Muscle layer of duodenum (tissue), 2 donors: Measurements from ENCODE around the gene PRKAG2.

Experiments used
- H3K27ac ChIP-seq: one replicate; pipeline ENCODE4 v1.7.0; 2013; ENCODE audit warnings: mild to moderate bottlenecking, low read length
- H3K27me3 ChIP-seq: one replicate; pipeline ENCODE4 v1.7.0; 2013; ENCODE audit warnings: low read depth, mild to moderate bottlenecking, control low read depth, low read length
- H3K36me3 ChIP-seq, 2 donors: one replicate each; pipeline ENCODE4 v1.7.0; 2013; ENCODE audit warnings: low read length in 2 of 2, control low read depth in 1 of 2, mild to moderate bottlenecking in 1 of 2; ENCODE audit not compliant: insufficient read depth in 2 of 2, control insufficient read depth in 1 of 2
- H3K4me1 ChIP-seq, 2 donors: one replicate each; pipeline ENCODE4 v1.7.0; 2013; ENCODE audit warnings: low read length in 2 of 2, mild to moderate bottlenecking in 2 of 2, control low read depth in 1 of 2, moderate library complexity in 1 of 2; ENCODE audit not compliant: insufficient read depth in 2 of 2, control insufficient read depth in 1 of 2
- H3K4me3 ChIP-seq, 2 donors: one replicate each; pipeline ENCODE4 v1.7.0; 2013; ENCODE audit warnings: low read length in 2 of 2, low read depth in 1 of 2, mild to moderate bottlenecking in 1 of 2
- H3K9me3 ChIP-seq, 2 donors: one replicate each; pipeline ENCODE4 v1.7.0; 2013; ENCODE audit warnings: low read length in 2 of 2, control low read depth in 1 of 2, mild to moderate bottlenecking in 1 of 2; ENCODE audit not compliant: control insufficient read depth in 1 of 2
- donor health status: healthy.

The PRKAG2 gene

DNA sequence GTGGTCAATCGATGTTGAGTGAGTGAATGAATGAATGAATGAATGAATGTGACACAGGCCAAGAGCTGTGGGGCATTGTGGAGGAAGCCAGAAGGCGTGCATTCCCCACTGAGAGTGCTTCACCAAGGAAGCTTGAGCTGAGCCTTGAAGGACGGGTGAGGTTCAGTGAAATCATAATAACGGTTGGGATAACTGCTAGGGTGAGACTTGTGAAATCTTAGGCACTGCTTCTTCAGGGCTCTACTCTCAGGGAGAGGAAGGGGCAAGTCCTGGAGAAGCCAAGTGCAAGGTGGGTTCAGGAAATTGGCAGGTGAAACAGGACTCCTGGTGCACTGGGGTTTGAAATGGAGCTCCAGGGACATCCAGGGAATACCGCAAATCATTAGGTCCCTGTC is 23.7 kb upstream of the PRKAG2 start:
- Histone ChIP-seq H3K4me1 (no peaks in the 10 kb centered on the region), H3K27ac (peak overlapping the region; percentile 11), H3K4me3 (no peak overlapping the region), H3K9me3 (no peaks in the 10 kb centered on the region), H3K36me3 (no peaks in the 10 kb centered on the region), H3K27me3 (peaks cover 6% of the 10 kb centered on the region)

DNA sequence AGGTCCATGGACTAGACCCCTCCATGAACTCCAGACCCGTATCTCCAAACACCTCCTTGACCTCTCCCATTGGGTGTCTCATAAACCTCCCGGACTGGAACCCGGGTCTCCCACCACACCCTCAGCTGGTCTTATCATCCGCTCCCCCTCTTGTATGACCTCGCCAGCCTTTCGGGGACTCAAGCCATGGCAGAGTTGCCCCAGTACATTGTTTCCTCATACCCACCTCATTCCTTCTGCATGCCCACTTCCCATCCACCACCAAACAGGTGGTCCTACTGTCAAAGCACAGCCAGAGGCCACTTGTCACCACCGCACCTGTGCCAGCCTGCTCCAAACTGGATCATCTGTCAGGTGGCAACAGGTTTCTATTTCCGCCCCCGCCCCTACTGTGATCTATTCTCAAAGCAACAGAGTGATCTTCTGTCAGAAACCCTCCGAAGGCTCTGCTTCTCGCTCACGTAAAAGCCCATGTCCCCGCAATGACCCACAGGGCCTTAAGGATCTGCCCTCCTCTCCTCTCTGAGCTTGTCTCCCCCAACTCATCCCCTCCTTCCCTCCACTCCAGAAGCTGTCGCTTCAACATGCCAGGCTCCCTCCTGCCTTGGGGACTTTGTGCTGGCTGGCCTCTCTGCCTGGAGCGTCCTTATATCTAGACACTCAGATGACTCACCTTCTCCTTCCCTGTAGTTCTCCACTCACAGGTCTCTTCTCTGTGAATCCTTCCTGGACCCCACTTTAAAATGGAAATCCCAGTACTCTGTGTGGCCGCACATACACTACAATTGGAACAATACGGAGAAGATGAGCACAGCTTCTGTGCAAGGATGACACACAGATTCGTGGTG is 22.8 kb upstream of the PRKAG2 start:
- Histone ChIP-seq H3K4me3 (no peak overlapping the region), H3K4me1 (no peaks in the 10 kb centered on the region), H3K9me3 (no peaks in the 10 kb centered on the region), H3K27ac (no peak overlapping the region), H3K27me3 (peaks cover 6% of the 10 kb centered on the region), H3K36me3 (no peaks in the 10 kb centered on the region)

DNA sequence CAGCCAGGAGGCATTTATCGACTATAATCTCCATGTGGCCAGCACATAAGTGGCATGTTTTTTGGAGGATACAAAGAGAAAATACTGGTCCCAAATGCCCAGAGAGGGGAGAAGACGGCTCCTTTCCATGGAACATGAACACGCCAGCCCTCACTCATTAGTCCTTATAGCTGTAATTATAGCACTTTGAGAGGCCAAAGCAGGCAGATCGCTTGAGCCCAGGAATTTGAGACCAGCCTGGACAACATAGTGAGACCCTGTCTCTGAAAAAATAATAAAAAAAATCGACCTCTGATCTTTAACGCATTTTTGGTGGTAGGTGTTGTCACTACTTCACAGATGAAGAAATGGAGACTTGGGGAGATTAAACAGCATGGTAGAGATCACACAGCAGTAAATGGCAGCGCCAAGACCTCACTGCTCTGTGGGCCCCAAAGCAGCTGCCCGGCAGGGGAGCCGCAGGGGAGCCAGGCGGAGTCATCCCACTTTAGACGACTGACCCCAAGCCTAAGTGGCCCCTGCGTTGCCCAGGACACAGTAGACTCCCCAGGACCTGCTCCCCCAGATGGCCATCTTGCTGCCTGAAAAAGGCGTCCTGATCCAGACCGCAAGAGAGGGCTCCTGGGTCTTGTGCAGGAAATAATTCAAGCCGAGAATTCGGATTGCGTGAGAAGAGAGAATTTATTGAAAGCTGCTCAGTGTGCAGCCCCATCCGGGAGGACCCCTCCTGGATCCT is 21.2 kb upstream of the PRKAG2 start:
- Histone ChIP-seq H3K27me3 (peaks cover 6% of the 10 kb centered on the region), H3K4me1 (no peaks in the 10 kb centered on the region), H3K9me3 (no peaks in the 10 kb centered on the region), H3K4me3 (no peak overlapping the region), H3K36me3 (no peaks in the 10 kb centered on the region), H3K27ac (no peak overlapping the region)

DNA sequence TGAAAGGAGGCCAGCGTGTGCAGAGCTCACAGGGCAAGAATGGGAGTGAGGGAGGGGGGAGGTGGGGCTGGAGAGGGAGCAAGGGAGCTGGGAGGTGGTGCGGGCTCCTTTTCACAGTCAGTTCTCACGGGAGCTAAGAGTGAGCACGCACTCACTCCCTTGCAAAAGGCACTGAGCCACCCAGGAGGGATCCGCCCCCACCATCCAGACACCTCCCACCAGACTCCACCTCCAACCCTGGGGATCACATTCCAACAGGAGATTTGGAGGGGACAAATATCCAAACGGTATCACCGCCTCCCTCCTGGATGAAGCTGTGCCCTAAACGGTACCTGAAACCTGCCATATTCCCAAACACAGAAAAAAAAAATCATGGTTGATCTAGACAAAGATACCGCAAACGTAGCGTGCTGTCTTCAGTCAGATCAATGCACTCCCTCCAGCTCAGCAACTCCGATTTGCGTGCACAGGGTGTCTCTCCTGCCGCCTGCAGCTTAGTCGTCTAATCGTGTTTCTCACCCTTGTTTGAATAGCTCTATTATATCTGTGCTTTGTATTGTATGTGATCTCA is 20.3 kb upstream of the PRKAG2 start:
- Histone ChIP-seq H3K36me3 (no peaks in the 10 kb centered on the region), H3K4me3 (no peak overlapping the region), H3K27me3 (peaks cover 6% of the 10 kb centered on the region), H3K4me1 (no peaks in the 10 kb centered on the region), H3K27ac (no peak overlapping the region), H3K9me3 (no peaks in the 10 kb centered on the region)

DNA sequence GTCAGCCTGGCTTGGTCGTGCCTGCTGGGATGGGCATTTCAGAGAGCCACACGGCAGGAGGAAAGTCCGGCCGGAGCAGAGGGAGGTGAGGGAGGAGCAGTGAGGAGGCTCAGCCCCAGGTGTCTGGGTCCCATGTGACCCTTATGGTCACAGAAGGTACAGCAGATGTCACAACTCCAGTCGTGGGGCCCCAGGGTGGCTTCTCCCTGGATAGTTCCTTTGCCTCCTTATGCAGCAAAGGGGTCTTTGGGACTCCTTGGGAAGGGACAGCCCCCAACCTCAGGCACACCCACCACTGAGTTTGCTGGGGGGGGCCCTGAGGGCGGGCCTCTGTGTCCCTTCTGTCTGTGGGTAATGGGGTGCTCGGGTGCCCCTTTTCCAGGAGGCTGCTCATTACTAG is 19.6 kb upstream of the PRKAG2 start:
- H3K36me3 ChIP-seq = no peaks in the 10 kb centered on the region
- H3K27ac ChIP-seq = no peak overlapping the region
- no peak overlapping the region for H3K4me3 ChIP-seq
- no peaks in the 10 kb centered on the region for H3K4me1 ChIP-seq
- H3K9me3 ChIP-seq = no peaks in the 10 kb centered on the region
- peaks cover 13% of the 10 kb centered on the region for H3K27me3 ChIP-seq

DNA sequence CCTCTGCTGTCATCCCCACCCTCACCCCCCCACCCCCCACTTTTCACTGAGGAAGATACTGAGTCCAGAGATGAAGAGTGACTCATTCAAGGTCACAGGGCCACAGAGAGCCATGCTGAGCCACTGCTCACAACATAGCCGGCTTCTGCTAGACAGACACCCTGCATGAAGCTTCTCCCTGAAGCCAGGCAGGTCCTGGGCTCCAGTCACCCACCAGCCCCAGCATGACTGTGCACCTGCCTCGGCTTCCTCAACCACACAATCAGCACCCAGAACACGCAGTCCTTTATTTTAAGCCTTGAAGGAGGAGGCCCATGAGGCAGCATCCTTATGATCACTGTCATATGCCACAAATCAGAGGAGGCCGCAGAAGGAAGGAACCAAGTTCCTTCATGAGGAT is 19.2 kb upstream of the PRKAG2 start:
- Histone ChIP-seq H3K36me3 (no peaks in the 10 kb centered on the region), H3K27ac (no peak overlapping the region), H3K9me3 (no peaks in the 10 kb centered on the region), H3K27me3 (peaks cover 13% of the 10 kb centered on the region), H3K4me1 (no peaks in the 10 kb centered on the region), H3K4me3 (no peak overlapping the region)

DNA sequence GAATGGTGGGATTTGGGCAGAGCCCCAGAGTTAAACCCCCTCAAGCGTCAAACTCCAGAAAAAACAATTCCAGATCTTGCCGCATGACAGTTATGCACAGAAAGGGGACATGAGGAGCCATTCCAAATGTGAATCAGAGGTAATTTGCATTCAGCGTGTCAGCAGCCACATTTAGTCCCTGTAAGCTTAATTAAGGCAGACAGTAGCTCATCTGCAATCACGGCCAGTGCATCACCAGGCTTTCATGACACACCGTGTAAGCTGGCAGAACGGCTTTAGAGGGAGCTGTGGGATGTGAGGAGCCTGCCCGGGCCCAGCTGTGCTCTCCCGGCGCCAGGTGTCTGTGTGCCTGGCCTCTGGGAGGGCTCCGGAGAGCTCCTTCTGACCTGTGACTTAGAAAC is 18.7 kb upstream of the PRKAG2 start:
- Histone ChIP-seq H3K36me3 (no peaks in the 10 kb centered on the region), H3K27ac (no peak overlapping the region), H3K4me3 (no peak overlapping the region), H3K27me3 (peaks cover 13% of the 10 kb centered on the region), H3K4me1 (no peaks in the 10 kb centered on the region), H3K9me3 (no peaks in the 10 kb centered on the region)

DNA sequence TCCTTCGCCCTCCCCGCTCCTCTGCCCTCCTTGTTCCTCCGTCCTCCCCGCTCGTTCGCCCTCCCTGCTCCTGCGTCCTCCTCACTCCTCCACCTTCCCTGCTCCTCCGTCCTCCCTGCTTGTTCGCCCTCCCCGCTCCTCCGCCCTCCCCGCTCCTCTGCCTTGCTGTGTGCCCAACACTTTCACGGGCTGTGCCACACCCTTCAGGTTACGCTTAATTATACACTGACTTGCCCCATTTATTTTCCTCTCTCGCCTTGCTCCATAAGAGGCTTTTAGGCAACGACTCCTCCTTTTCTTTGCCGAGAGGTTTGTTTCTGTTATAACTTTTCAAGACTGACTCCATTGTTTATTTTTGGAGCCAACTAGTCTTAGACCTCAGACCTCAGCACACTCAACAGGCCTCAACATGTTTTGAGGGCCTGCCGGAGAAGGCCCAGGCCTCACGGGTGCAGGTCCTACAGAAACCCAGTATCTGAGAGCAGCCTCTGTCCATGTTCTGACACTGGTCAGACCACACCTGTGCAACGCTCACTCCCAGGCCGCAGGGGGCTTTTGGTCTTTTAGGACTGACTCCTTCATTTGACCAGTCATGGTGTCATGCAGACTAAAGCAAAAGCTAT is 18.2 kb upstream of the PRKAG2 start:
- Histone ChIP-seq H3K4me3 (no peak overlapping the region), H3K27me3 (peaks cover 12% of the 10 kb centered on the region), H3K36me3 (no peaks in the 10 kb centered on the region), H3K4me1 (no peaks in the 10 kb centered on the region), H3K27ac (no peak overlapping the region), H3K9me3 (no peaks in the 10 kb centered on the region)

DNA sequence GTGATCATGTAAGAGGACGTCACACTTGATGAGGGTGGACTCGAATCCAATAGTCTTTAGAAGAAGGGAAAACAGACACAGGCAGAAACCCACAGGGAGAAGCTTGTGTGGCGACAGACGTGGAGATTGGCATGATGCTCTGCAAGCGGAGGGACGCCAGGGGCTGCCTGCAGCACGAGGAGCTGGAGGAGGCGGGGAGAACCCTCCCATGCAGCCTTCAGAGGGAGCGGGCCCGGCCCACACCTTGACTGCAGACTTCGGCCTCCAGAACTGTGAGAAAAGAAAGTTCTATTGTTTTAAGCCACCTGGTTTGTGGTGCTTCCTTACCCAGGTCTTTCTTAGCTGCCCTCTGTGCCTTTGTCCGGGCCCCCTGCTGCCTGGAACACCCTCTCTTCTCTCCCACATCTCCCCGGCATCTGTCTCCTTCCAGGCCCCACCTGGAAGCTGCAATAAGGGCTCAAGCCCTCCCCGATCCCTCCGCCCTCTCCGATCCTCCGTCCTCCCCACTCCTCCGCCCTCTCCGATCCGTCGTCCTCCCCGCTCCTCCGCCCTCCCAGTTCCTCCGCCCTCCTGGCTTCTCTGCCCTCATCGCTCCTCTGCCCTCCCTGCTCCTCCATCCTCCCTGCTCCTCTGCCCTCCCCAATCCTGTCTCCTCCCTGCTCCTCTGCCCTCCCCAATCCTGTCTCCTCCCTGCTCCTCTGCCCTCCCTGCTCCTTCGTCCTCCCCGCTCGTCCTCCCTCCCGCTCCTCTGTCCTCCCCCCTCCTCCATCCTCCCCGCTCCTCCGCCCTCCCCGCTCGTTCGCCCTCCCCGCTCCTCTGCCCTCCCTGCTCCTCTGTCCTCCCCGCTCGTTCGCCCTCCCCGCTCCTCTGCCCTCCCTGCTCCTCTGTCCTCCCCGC is 17.4 kb upstream of the PRKAG2 start:
- Histone ChIP-seq H3K27me3 (peaks cover 7% of the 10 kb centered on the region), H3K27ac (no peak overlapping the region), H3K36me3 (no peaks in the 10 kb centered on the region), H3K4me3 (no peak overlapping the region), H3K9me3 (no peaks in the 10 kb centered on the region), H3K4me1 (no peaks in the 10 kb centered on the region)

DNA sequence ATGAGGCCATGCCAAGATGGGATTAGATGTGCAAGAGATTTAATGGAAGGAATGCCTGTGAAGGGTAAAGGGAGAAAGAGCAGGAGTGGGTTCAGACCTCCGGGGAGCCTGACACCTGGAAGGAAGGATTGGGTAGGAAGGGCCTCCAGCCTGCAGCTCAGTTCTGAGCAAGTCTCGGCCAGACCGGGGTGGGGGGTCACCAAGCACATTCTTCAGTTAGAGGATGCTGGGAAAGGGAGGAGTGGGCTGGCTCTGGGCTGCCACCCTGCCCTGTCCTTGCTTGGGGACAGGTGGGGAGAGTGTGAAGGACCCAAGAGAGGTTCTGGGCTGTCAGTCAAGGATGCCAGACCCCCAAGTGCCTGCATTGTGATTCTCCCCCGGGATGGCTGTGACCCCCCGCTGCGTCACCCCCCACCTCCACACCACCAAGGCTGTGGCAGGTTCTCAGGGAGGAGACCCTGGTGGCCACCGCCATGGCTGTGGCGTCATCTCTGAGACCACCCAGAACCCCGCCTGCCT is 16.5 kb upstream of the PRKAG2 start:
- Histone ChIP-seq H3K36me3 (no peaks in the 10 kb centered on the region), H3K27me3 (peaks cover 7% of the 10 kb centered on the region), H3K4me1 (no peaks in the 10 kb centered on the region), H3K27ac (no peak overlapping the region), H3K9me3 (no peaks in the 10 kb centered on the region), H3K4me3 (no peak overlapping the region)
